GM12801 (cell line): Measurements from ENCODE around the gene MRPL24.

Source experiments
- TF ChIP-seq, protein P1 (sequence below): IDR thresholded peaks from one replicate; pipeline ENCODE4 v1.5.1; 2011; ENCODE audit warnings: control low read depth; ENCODE audit not compliant: insufficient read length; ENCODE audit errors: extremely low read depth

MRPL24 gene

DNA sequence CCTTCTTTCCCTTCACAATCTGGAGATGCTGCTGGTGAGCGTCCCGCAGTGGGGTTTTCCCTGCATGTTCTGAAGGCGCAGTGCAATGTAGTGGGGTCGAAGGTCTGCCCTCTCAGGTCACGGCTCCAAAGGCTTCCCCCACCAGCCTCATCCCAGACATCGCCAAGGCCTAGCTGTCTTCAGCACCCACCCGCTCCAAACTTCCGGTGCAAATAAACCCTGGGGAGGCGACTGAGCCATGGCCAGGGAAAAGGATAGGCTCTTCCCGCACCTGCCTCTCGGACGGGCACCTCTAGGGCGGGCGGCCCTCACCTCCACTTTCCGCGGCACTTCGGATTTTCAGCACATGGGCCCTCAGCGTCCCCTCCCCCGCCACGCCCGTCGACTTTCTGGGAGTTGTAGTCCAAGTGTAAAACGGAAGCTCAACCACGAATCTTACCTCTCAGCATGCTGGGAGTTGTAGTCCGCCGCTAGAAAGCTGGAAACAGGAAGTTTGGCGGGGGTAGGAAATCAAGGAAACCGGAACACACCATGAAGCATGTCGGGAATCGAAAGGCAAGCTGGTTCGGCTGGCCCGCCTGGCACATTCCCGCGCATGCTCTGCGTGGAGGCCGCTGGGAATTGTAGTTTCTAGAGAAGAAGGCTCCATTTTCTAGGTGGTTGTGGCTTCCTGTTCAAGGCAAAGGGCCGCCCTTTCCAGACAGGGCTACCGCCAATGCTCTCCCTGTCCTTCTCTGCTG is at the start of gene MRPL24:
Gene MRPL24 (minus strand): TSS at position 348 of the 740 bp plus-strand sequence. CDS start 2,384 bp downstream, outside the sequence.
- TF ChIP-seq, protein P1, sequence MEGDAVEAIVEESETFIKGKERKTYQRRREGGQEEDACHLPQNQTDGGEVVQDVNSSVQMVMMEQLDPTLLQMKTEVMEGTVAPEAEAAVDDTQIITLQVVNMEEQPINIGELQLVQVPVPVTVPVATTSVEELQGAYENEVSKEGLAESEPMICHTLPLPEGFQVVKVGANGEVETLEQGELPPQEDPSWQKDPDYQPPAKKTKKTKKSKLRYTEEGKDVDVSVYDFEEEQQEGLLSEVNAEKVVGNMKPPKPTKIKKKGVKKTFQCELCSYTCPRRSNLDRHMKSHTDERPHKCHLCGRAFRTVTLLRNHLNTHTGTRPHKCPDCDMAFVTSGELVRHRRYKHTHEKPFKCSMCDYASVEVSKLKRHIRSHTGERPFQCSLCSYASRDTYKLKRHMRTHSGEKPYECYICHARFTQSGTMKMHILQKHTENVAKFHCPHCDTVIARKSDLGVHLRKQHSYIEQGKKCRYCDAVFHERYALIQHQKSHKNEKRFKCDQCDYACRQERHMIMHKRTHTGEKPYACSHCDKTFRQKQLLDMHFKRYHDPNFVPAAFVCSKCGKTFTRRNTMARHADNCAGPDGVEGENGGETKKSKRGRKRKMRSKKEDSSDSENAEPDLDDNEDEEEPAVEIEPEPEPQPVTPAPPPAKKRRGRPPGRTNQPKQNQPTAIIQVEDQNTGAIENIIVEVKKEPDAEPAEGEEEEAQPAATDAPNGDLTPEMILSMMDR: no peak

DNA sequence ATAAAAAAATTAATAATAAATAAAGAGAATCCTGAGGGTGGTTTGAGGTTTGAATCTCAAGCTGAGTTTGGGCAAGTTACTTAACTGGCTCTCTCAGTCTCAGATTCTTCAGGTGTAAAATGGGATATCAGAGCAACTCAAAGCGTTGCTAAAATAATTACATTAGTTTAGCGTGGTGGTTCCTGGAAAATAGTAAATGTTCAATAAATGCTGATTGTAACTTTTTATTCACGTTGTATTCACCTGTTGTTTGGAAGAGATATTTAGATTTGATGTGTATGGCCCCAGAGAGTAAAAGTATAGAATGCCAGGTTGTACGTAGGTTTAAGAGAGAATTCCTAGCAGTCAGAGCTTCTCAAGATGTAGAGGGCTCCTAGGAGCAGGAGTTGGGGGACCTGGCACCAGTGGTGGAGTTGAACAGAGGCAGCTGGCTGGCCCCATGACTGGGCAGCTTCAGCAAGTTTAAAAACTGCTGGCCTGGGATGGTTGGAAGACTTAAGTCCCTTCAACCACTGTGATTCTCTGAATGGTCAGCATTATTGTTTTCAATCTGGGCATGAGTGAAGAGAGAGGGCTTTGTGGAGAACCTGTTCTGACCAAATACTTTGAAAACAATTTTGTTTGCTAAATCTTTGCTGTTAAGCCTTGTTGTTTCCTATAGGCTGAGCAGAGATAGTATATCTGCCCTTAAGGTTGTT is 48.9 kb upstream of the MRPL24 start:
- TF ChIP-seq, protein P1: no peak

DNA sequence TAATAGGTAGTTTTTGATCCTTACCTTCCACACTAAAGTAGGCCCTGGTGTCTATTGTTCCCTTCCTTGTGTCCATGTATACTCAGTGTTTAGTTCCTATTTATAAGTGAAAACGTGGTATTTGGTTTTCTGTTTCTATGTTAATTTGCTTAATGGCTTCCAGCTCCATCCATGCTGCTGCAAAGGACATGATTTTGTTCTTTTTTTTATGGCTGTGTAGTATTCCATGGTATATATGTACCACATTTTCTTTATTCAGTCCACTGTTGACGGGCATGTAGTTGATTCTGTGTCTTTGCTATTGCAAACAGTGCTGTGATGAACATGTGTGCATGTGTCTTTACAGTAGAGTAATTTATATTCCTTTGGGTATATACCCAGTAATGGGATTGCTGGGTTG is 47.2 kb upstream of the MRPL24 start:
- TF ChIP-seq, protein P1: no peak

DNA sequence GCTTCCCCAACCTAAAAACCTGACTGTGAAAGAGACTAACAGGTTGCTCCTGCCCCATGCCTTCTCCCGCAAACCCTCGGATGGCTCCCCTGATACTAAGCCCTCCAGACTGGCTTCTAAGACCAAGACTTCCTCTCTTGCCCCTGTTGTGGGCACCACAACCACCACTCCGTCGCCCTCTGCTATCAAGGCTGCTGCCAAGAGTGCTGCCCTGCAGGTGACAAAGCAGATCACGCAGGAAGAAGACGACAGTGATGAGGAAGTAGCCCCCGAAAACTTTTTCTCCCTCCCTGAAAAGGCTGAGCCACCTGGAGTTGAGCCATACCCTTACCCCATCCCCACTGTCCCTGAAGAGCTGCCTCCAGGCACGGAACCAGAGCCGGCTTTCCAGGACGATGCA is 45.8 kb upstream of the MRPL24 start:
- TF ChIP-seq, protein P1: no peak

DNA sequence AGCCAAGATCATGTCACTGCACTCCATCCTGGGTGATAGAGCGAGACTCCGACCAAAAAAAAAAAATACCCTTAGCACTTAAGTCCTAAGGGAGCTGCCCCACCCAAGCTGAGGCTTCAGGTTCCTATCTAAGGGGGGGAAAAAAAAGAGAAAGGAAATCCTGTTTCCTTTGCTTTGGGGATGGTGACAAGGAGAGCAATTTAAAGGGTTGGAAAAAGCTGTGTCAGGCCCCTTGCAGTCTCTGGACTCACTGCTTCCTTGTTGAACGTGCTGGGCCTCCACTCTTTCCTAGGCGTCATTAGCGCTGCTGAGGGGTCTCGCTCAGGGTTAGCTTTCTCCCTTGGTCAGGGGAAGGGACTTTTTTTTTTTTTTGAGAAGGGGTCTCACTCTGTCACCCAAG is 44.6 kb upstream of the MRPL24 start:
- TF ChIP-seq, protein P1: no peak

DNA sequence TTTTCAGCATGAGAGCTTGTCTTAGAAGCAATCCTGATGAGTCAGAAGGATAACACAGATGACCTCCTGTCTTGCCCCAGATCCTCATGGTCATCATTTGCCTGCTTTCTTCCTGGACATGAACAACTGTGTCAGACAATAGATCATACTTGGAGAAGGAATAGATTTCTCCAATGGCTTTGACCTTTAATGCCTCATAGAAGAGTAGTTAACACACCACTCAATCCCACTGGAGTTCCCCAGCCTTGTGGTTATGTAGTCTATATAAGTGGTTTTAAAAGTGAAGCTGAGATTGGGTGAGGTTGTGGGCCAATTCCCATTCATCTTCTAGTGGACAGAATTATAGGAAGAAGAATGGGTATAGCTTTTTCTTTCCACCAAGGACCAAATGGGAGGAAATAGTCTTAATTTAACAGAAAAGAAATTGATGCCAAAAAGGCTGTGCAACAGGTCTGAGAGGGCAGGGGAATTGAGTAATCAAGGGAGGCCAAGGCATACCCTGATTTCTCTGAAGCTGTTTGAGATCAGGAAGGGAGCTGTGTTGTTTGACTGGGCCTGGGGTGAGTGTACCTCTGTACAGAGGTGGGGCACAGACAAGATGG is 40.8 kb upstream of the MRPL24 start:
- TF ChIP-seq, protein P1: no peak

DNA sequence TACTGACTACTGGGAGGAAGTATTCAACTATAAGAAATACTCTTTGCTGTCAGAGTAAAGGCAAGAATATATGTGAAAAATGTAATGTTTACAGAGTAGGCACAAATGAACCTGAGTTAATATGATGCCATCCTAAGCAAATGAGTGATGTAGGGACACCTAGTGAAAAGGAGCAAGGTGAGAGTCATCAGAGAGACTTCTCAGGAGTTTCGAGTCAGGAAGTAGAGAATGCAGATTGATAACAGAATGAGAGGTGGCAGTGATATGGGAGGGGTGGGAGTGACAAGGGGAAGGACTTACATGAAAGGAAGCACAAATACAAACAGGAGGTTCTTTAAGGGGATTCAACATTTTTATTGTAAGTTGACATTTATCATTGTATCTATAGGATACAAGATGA is 36.7 kb upstream of the MRPL24 start:
- TF ChIP-seq, protein P1: no peak
